HG02610 (cell line): ENCODE results near the gene RAB11FIP3.

ENCODE experiments used
- ATAC-seq: cut with Tn5 transposase; IDR thresholded peaks from one replicate; pipeline ENCODE4 v1.9.1; 2021; ENCODE audit warnings: mild to moderate bottlenecking, moderate library complexity; ENCODE audit not compliant: unreplicated experiment

RAB11FIP3 gene

DNA sequence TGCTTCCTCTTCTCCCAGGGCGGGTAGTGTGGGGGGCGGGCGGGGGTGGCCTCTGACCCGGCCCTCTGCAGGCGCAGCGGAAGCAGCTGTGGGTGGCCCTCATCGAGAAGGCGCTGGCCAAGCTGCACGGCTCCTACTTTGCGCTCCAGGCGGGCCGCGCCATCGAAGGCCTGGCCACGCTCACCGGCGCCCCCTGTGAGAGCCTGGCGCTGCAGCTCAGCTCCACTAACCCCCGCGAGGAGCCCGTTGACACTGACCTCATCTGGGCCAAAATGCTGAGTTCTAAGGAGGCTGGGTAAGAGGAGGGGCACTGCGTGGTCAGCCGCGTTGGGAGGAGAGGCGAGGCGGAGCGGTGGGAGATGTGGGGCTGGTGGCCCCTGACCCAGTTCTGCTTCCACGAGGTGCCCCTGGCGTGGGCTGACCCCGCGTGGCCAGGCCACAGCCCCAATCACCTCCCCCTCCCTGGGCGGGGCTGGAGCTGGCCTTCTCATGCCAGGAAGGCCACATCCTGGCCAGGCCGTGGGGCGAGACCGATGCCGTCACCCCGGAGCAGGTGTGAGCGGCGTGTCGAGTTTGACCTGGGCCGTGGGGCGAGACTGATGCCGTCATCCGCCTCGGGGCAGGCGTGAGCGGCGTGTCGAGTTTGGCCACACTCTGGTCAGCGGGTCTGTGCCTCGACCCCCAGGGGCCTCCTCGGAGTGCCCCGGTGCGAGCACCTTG lies 124.3 kb downstream of the RAB11FIP3 start:
- no peak for ATAC-seq

DNA sequence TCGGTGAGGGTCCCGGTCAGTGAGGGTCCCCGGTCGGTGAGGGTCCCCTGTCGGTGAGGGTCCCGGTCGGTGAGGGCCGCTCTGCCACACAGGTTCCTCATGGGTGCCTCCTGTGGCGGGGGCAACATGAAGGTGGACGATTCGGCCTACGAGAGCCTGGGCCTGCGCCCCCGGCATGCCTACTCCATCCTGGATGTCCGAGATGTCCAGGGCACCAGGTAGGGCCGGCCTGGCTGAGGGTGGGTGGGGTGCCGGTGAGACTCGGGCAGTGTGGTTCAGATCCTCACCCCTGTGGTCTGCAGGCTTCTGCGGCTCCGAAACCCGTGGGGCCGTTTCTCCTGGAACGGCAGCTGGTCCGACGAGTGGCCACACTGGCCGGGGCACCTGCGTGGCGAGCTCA lies 125.8 kb downstream of the RAB11FIP3 start:
- no peak for ATAC-seq

DNA sequence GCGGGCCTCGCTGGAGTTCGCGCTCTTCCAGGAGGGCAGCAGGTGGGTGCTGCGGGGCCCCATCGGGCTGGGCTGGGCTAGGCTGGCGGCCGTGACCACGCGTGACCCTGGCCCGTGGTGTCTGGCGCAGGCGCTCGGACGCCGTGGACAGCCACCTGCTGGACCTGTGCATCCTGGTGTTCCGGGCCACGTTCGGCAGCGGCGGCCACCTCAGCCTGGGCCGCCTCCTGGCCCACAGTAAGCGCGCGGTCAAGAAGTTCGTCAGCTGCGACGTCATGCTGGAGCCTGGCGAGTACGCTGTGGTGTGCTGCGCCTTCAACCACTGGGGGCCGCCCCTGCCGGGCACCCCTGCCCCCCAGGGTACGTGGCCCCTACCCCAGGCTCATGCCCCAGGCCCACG lies 126.7 kb downstream of the RAB11FIP3 start:
- ATAC-seq, result no peak

DNA sequence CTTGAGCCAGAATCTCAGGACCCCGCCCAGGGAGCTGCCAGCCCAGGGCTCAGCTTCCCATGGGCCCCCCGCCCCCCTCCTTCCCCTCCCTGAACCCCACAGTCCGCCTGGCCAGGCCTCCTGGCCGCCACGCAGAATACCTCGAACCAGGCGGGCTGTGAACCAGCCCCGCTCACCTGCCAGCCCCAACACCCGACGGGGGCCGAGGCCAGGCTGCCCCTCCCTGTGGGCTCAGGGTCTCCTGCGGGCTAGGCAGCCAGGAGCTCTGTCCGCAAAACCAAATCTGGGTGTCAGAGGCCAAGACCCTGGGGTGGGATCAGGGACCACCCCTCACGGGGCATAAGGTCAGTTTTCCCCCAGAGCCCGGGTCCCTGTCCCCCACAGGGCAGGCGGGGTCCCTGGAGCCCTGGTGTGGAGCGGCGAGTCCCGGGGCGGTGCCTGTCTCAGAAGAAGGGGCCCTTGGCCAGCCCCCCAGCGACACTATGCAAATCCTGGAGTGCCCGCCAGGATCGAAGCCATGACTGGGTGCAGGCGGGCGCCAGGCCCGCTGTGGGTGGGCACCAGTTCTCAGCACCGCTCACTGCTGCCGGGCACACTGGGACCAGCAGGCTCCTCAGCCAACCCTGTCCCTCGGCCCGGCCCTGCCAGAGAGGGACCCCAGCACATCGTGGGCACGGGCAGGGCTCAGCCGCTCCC lies 128.3 kb downstream of the RAB11FIP3 start:
- ATAC-seq, result no peak

DNA sequence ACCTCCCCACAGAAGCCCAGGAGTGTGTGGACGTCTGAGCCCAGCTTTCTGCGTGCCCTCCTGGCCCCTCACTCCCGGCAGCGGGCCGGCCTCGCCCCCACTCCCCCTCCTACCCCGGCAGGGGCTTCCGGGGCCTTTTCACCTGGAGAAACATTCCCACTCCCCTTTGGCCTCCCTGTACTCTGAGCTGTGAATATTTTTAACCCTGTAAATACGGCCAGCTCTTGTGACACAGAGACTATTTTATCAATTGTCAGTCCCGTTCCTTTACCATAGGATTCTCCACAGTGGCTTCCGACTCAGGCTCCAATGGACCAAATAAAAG lies 128.8 kb downstream of the RAB11FIP3 start:
- no peak for ATAC-seq

DNA sequence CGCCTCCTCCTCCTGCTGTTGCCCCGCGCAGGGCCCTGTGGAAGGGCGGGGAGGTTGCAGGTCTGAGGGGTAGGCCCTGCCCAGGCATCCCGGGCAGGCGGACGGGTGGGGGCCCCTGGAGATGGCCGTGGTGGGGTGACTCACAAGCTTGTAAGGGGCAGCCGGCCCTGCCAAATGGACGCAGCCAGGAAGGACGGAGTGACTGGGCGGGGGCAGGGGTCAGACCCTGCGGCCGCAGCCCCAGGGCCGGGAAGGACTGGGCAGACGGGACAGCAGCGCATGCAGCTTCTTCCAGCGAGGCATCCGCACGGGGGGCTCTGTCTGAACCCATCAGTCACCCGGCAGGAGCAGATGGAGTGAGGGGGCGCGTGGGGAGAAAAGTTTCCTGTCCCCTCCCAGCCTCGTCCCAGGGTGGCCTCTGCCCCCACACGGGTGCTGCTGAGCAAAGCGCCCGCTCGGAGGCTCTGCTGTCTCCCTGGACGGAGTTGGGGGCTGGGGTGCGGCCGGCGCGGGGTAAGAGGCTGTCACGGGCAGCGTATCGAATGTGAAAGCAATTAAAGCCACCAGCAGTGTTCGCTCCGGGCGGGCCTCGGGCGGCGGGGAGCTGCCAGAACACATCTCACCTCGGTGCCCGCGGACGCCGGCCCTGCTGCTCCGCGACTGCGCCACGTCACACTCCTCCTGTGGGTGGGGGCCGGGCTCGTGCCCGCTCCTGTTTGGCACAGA lies 129.4 kb downstream of the RAB11FIP3 start:
- ATAC-seq, result no peak

DNA sequence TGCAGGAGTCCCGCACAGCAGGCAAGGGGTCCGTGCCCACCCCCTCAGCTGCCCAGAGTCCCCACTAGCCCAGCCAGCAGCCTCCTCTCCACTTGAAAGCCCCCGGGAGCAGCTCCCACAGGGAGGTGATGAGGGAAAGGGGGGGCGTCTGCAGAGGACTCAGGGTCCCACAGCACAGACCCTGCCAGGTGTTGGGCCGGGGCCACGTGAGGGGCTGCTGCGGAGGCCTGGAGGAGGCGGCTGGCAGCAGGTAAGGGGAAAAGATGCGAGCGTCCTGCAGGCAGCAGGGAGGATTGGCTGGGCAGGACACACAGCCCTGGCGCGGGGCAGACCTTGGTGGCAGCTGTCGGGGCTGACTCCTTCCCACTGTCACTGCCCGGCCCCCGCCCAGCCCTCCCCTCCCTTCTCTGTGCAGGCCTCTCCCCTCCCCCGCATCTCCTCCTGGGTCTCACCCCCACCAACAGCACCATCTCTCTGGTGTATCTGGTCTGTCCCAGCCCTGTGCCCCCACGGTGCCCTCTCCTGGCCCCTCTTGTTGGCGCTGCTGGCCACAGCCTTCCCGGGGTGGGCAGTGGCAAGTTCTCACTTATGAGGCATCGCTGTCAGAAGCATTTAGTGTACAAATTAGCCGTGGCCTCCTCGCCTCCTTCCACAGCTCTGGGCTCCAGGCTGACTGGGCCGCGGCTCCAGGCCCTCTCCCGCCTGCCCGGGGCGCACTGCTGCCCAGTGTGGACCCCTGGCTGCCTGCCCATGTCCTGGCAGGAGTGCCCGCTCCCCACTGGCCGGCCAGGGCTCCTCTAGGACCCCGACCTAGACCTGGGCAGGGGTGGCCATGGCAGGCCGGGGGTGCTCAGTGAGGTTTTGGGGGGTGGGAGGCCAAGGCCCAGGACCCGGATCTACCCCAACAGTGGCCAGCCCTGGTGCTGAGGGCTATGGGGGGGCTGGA lies 130.4 kb downstream of the RAB11FIP3 start:
- no peak for ATAC-seq

DNA sequence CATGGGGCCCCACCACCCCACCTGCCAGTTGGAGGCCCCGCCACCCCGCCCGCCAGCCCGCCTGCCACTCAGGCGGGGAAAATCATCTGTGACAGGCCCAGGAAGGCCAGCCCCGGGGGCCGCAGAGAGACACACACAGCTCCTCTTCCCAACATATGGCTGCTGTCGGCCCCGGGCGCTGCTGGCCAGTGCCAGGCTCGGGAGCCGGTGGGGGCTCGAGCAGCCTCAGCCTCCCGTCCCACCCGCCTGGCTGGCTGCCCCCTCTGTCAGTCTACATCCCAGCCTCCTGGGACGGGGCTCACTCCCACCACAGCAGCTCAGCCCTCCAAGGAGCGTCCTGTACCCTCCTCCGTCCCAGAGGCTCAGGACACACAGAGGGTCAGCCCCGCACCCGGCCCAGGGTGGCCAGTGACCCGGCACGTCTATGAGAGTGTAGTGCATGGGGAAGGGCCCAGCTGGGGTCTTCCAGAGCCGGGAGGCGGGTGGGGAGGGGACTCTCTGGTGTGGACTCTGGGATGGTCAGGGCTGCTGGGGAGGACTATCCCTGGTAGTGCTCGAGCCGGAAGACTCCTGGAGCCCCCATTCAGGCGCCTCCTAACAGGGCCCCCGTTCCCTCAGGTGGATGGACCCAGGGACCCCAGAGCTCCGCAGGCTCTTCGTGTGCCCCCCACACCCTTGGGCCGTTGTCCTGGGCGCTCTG lies 131.2 kb downstream of the RAB11FIP3 start:
- no peak for ATAC-seq

DNA sequence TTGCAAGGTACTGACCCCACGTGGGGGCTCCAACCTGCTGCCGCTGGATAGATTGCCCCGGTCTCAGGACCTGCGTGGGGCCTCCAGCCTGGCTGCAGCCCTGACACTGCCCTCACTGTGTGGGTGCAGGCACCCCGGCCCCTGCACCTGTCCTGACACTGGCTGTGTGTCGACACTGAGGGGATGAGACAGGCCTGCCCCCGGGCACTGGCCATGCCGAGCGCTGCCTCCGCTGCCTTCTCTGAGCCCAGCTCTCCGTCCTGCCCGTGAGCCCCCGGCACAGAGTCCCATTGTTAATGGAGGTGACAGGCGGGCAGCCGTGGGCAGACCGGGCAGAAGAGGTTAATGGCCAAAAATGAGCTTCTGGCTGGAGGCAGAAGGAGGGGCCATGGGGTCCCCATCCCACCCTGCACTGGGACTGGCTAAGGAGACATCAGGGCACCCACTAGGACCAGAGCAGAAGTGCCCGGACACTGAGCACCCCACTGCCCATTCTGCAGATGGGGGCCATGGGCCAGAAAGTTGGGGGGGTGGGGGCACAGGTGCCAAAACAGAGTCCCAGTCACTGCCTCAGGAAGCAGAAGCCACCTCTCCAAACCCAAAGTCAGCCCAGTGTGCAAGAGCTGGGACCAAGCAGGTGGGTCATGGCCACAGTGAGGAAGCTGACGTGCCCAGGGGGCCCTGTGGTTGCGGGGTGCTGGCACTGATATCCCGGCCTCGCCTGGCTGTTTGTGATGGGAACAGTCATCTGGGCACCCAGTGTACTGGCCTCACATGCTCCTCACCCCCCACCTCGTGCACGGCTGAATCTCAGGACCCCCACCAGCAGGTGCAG lies 132.2 kb downstream of the RAB11FIP3 start:
- no peak for ATAC-seq

DNA sequence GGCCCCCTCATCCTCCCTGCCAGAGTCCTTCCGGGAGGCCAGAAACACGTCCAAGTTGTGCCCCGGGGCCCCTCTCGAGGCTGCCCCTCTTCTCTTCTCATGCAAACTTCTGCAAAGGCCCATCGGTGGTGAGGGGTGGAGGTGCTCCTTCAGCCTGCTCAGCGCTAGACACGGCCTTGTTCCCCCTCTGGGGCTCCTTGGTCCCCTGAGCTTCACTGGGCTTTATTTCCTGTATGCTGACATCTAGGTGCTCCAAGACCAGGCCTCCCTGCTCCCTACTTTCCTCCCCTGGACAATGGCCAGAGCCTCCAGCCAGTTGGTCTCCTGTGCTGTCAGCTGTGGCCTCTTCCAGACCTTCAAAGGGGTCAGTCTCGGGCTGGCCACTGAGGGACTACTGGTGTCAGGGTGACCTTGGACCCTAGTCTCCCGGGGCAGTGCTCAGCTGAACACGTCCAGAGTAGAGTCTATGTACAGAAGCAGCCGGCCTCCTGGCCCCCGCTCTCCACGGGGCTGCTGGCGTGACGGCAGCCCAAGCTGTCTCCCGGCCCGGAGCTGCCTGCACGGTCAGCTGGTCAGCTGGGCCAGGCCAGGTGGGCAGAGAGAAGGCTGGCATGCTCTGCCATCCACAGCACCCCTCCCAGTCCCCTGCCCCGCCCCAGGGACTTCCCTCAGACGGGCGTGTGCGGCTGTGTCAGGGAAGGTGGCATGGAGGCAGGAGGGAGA lies 133.0 kb downstream of the RAB11FIP3 start:
- ATAC-seq, result no peak

DNA sequence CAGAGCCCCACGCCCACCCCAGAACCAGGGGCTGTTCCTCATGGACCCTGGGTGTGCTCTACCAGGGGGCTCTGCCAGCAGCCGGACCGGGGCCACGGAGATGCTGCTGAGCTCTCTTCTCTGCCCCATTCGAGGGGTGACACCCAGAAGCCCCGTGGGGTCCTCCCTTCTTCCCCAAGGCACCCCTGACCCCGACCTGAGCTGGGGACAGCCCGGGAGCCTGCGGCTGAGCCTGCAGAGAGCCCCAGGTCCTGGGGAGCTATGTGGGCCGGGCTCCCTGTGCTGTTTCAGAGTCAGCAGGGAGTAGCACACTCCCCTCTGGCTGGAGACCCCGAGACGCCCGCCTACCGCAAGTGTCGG lies 133.6 kb downstream of the RAB11FIP3 start:
- no peak for ATAC-seq

DNA sequence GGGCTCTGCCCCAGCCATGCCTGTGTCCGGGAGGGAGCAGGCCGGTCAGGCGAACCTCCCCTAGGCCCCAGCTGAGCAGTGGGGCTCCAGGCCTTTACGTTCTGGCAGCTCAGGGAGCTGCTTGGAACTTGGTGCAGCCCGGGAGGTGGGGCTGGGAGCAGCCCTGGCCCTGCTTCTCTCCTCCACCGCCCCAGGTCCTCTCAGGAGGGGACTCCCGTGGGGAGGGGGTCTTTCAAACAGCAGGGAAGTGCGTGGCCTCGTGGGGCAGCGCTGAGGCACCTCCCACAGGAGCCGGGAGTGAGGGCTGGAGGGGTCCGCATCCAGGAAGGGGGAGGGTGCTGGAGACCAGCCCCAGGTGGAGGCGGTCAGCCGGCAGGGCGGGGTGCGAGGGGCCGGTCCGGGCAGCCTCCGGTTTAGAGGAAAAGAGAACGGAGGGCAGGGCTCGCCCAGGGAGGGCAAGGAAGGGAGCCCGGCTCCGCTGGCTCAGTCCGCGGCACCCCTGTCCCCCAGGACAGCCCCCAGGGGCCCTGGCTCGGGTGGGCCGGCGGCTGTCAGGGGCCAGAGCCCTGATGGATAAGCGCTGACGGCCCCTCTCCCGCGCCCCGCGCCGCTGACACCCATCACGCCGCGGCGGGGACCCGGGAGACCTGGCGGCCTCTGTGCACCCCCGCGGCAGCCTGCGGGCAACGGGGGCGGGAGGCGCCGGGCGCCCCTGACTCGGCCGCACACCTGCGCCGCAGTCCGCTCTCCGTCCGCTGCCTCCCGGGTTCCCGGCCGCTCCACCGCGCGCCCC lies 134.2 kb downstream of the RAB11FIP3 start:
- ATAC-seq, result no peak

DNA sequence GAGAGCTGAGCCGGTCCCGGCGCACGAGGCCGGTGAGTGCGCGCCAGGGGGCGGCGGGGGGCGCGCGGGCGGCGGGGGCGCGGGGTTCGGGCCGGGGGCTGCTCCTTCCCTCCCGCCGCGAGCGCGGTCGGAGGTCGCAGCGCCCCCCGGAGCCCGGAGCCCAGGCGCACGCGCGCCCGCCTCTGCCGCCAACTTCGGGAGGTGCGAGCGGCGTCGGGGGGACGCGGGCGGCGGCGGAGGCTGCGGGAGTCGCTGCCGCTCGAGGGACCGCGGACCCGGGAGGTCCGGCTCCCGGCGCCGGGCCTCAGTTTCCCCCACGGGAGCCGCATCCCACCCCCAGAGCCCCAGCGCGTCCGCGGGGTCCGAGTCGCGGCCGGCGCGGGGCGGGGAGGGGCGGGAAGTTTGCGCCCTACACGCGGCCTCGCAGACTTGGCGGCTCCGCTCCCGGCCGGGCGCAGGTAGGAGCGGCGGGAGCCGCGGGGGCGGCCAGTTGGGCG lies 134.8 kb downstream of the RAB11FIP3 start, which contains the start of gene PRR35:
Gene PRR35 (plus strand): TSS at position 191 of the 497 bp plus-strand sequence. CDS start 2,901 bp downstream, outside the sequence.
- ATAC-seq, result no peak

DNA sequence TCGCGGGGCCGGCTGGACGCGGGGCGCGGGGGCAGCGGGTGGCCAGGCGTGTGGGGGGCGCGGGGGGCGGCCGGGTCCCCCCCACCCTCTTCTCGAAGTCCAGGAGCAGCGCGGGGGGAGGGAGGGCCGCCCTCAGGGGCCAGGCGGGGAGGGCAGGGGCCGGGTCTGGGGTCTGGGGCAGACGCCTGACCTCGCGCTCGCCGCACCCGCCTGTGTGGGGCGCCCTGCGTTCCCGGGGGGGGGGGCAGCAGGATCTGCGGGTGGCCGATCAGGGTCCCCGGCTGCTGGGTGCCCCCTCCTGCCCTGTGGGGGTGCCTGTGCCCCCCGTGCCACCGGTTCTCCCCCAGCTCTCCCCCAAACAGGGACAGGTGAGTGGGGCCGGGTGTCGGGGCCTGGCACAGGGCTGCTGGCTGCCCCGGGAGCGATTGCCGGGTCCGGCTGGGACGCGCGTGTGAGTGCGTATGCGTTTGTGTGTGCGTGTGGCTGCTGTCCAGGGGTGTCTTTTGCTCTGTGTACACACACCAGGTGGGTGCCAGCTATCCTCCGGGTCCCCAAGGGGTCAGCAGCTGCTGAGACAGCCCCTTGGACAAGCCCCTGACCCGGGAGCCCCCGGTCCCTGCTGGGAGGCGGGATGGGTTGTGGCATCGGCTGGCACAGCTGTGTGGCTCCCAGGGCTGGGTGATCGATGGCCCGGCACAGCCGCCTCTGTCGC lies 135.4 kb downstream of the RAB11FIP3 start:
- no peak for ATAC-seq

DNA sequence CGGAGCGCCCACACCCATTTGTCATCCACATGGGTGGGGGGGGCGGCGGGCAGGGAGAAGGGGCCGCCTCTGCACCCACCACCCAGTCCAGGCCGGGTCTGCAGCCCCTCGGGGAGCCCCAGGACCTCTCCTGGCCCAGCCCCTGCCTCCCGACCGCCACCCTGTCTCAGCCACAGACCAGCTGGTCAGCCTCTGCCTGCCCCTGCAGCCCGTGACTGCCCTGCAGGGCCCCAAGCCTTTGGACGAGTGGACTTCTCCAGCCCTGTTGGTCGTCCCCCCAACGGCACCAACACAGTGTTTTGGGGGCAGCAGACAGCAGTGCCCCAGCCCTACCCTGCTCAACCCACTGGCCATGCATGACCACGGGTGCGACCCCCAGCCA lies 136.0 kb downstream of the RAB11FIP3 start:
- ATAC-seq, result no peak

DNA sequence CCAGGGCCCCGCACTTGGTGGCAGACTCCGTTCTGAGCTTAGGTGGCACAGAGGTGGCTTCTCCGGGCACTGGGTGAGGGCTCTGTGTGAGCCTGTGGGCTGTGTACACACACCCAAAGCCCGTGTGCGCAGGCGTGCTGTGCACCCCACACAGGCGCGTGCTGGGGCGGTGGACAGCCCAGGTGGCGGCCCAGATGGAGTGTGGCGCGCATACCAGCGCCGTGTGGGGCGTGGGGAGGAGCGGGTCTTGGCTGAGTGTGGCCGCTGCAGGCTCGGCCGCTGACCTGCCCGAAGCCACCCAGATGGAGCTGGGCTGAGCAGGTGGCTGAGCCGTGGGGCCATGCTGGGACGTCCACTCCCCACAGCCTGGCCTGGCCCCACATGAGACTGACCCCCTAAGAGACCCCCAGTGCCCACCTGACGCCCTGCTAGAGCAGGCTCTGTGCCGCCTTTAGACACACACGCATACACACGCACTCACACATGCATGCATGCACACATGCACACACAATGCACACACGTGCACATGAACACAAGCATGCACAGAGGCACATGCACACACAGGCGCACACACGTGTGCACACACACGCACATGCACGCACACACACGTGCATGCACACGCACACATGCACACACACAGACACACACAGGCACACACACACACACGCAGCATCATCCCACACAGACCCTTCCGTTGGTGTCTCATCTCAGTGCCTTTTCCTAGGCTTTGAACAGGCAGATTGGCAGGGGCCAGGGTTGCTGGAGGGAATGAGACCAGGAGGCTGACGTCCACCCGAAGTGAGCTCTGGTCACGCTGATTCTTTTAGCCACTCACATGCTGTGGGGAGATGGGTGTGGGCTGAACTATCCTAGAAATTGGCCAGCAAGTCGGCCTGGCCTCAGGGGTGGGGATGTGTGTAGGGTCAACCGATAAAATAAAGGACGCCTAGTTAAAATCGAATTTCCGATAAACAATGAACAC lies 136.8 kb downstream of the RAB11FIP3 start:
- ATAC-seq, result no peak
